ENCODE data around the gene RPS21. TPM values are rescaled to one million over a fixed set of nuclear protein-coding genes. Genes with fewer than 3 reads are reported as not detected.

RPS21 gene
- total and polyA plus RNA-seq, 2 of the 13 experiments (the other 11 are each of a cell fraction or from before 2014, with no cell fraction given) = 2,647 to 11,063 TPM

GRCh38 chr20:62387219-62387913 lies 463 bp downstream of the RPS21 start (continued):
- TF ChIP-seq MATR3 (CRISPR knock-in tag; IDR thresholded peaks at IDR 0.05) = no peak
- peak; percentile 5; the same call in 1 of the 2 replicates for TF ChIP-seq ZNF441 (CRISPR knock-in tag; IDR thresholded peaks at IDR 0.05; ENCODE audit: borderline replicate concordance)
- peak; percentile 93 for TF ChIP-seq PCBP2 (optimal IDR thresholded peaks at IDR 0.05; ENCODE audit: low read depth, low read length, poor library complexity, severe bottlenecking)

GRCh38 chr20:62387933-62388635 lies 1.2 kb downstream of the RPS21 start:
- in situ Hi-C loops (cut with HindIII; ENCODE audit: extremely low pct_ligation_motif_present, low pct_unique_long_range_greater_than_20kb) = no loop called here
- intact Hi-C loops (cut with micrococcal nuclease; ENCODE audit: unreplicated experiment) = no loop called here
- H3K4me2 ChIP-seq (ENCODE audit: low read depth, low read length) = peak overlapping the region; percentile 97
- no peak for ATAC-seq
- no peaks in the 10 kb centered on the region for H3K9me3 ChIP-seq (ENCODE audit: low read length)
- no peaks in the 10 kb centered on the region; a peak in 2 of 5 replicates for H3K27me3 ChIP-seq (ENCODE audit: control insufficient read depth in 1 of 2, insufficient read depth in 2 of 2, low read length in 2 of 2)
- H3K9ac ChIP-seq (ENCODE audit: insufficient read depth, low read depth, low read length) = peak overlapping the region; percentile 97
- H3K36me3 ChIP-seq (replicated peaks in 1 of 2; ENCODE audit: control insufficient read depth in 1 of 2, insufficient read depth in 2 of 2, low read length in 2 of 2) = peaks cover 17 to 38% of the 10 kb centered on the region in 2 experiments
- peaks cover 40% of the 10 kb centered on the region for H3K79me2 ChIP-seq (ENCODE audit: insufficient read depth, low read length)
- H2AFZ ChIP-seq (ENCODE audit: low read length) = no peak overlapping the region
- WGBS (ENCODE audit: low lambda C conversion rate) = 62% methylated on average over 17 of the region's 20 CpGs
- FAIRE-seq = no peak
- H3K4me1 ChIP-seq (ENCODE audit: insufficient read depth, low read length) = peaks cover 29% of the 10 kb centered on the region
- H4K20me1 ChIP-seq (ENCODE audit: insufficient read depth, low read length) = peaks cover 15% of the 10 kb centered on the region
- peak overlapping the region; percentile 97 to 99 (median 99) for H3K4me3 ChIP-seq (replicated peaks in 1 of 3; ENCODE audit: insufficient read depth in 1 of 3, low read depth in 2 of 3, low read length in 3 of 3)
- no TSS peak for BruUV-seq (replicated peaks)
- no peak for DNase-seq (ENCODE audit: low spot score)
- ChIA-PET POLR2A (interaction anchor here (1.2 to 4.5 kb wide), 5 partner anchors 12 to 90 kb away, joined by 5 to 73 read pairs (median 31); partner anchors contain the start of gene LAMA5), CTCF (ENCODE audit: low intra/inter-chr PET ratio, low total read pairs) (no interaction called here)
- peak overlapping the region; percentile 66 for H3K27ac ChIP-seq (ENCODE audit: extremely low read length, insufficient read depth, low read length)
- TF ChIP-seq ZNF883 (CRISPR knock-in tag; IDR thresholded peaks at IDR 0.05; ENCODE audit: not compliant biosample characterization) = peak; percentile 30
- TF ChIP-seq ZNF792 (CRISPR knock-in tag; IDR thresholded peaks at IDR 0.05) = no peak
- no peak for TF ChIP-seq ZNF513 (CRISPR knock-in tag; conservative IDR thresholded peaks at IDR 0.05)
- TF ChIP-seq ZSCAN22 (CRISPR knock-in tag; IDR thresholded peaks at IDR 0.05) = no peak
- no peak; the same call in 1 of the 2 replicates for TF ChIP-seq RXRA (CRISPR knock-in tag; IDR thresholded peaks at IDR 0.05)
- no peak for TF ChIP-seq KLF6 (CRISPR knock-in tag; IDR thresholded peaks at IDR 0.05)
- TF ChIP-seq ATF3 (CRISPR knock-in tag; IDR thresholded peaks at IDR 0.05) = no peak
- 0 out of 2 replicates have a peak, but pooled peaks have one; percentile 42 for TF ChIP-seq E2F2 (CRISPR knock-in tag; IDR thresholded peaks at IDR 0.05; ENCODE audit: borderline replicate concordance)

Measured in HepG2 (cell line).